CD14-positive monocyte (primary cell): ENCODE data around the gene NUP205. TPM values are rescaled to one million over a fixed set of nuclear protein-coding genes. Genes with fewer than 3 reads are reported as not detected.

Experiments used
- DNase-seq, 3 donors: peaks; one replicate each; pipeline ENCODE4 v3.0.0-alpha.2; 2011 to 2022
- H2AFZ ChIP-seq: 2 replicates; pipeline ENCODE4 v1.6.0; 2012; ENCODE audit warnings: mild to moderate bottlenecking, low read depth, low read length, inconsistent platforms; ENCODE audit not compliant: insufficient read depth, poor library complexity, severe bottlenecking
- H3K27ac ChIP-seq, 2 donors: 1 replicate in 1 of 2; 2 replicates in 1 of 2; pipeline ENCODE4 v1.5.1; 2012 to 2013; ENCODE audit warnings: low read length in 2 of 2, control low read depth in 1 of 2, inconsistent platforms in 1 of 2, low read depth in 1 of 2, mild to moderate bottlenecking in 1 of 2
- H3K27me3 ChIP-seq, 2 donors: one replicate each; pipeline versions ENCODE4 v1.6.0 to v1.6.1; 2011 to 2013; ENCODE audit warnings: low read length in 2 of 2; ENCODE audit not compliant: control insufficient read depth in 2 of 2, insufficient read depth in 2 of 2
- H3K36me3 ChIP-seq, 2 donors: replicated peaks in 1 of 2; 1 replicate in 1 of 2; 2 replicates in 1 of 2; pipeline versions ENCODE4 v1.5.1 to v1.6.1; 2012 to 2013; ENCODE audit warnings: low read length in 2 of 2, control low read depth in 1 of 2, inconsistent platforms in 1 of 2, mild to moderate bottlenecking in 1 of 2; ENCODE audit not compliant: insufficient read depth in 2 of 2, control insufficient read depth in 1 of 2
- H3K4me1 ChIP-seq, 2 donors: 1 replicate in 1 of 2; 2 replicates in 1 of 2; pipeline versions ENCODE4 v1.5.1 to v1.6.1; 2012 to 2013; ENCODE audit warnings: low read length in 2 of 2, control low read depth in 1 of 2, inconsistent platforms in 1 of 2, mild to moderate bottlenecking in 1 of 2, moderate library complexity in 1 of 2; ENCODE audit not compliant: insufficient read depth in 2 of 2, control insufficient read depth in 1 of 2
- H3K4me2 ChIP-seq: replicated peaks from 2 replicates; pipeline ENCODE3; 2012; ENCODE audit warnings: low read length, moderate library complexity, mild to moderate bottlenecking; ENCODE audit not compliant: poor library complexity, severe bottlenecking; ENCODE audit errors: extremely low read depth
- H3K4me3 ChIP-seq, 3 experiments: fragments of 200-600 bp in 1 of 3; sonication (generic) in 1 of 3; replicated peaks in 1 of 3; 1 replicate in 2 of 3; 2 replicates in 1 of 3; pipeline ENCODE4 v1.5.1; 2011 to 2013; ENCODE audit warnings: low read length in 3 of 3, mild to moderate bottlenecking in 3 of 3, control low read depth in 2 of 3, low read depth in 2 of 3, inconsistent platforms in 1 of 3, moderate library complexity in 1 of 3
- H3K79me2 ChIP-seq: 2 replicates; pipeline ENCODE4 v1.6.0; 2012; ENCODE audit warnings: mild to moderate bottlenecking, control low read depth, inconsistent platforms, low read length, moderate library complexity; ENCODE audit not compliant: insufficient read depth
- H3K9ac ChIP-seq: 2 replicates; pipeline ENCODE4 v1.6.0; 2017; ENCODE audit warnings: low read length, mild to moderate bottlenecking; ENCODE audit not compliant: insufficient read depth, poor library complexity, severe bottlenecking
- H3K9me3 ChIP-seq, 2 donors: replicated peaks in 1 of 2; 1 replicate in 1 of 2; 2 replicates in 1 of 2; pipeline versions ENCODE4 v1.5.1 to v1.6.1; 2012 to 2013; ENCODE audit warnings: low read length in 2 of 2, control low read depth in 1 of 2; ENCODE audit not compliant: control insufficient read depth in 1 of 2, insufficient read depth in 1 of 2
- H4K20me1 ChIP-seq: 2 replicates; pipeline ENCODE4 v1.6.0; 2012; ENCODE audit warnings: mild to moderate bottlenecking, low read length, control low read depth, moderate library complexity; ENCODE audit not compliant: insufficient read depth
- H3K27ac Mint-ChIP-seq, 7 donors: one replicate each; pipeline ENCODE4 v1.8.0; 2020; ENCODE audit warnings: mild to moderate bottlenecking in 7 of 7, mixed read lengths in 7 of 7, moderate library complexity in 6 of 7, inconsistent platforms in 2 of 7
- H3K27me3 Mint-ChIP-seq, 3 donors: one replicate each; pipeline ENCODE4 v1.8.0; 2021 to 2022; ENCODE audit warnings: low read depth in 3 of 3, mild to moderate bottlenecking in 3 of 3, mixed read lengths in 3 of 3, moderate library complexity in 3 of 3, inconsistent platforms in 1 of 3
- H3K36me3 Mint-ChIP-seq, 2 donors: one replicate each; pipeline ENCODE4 v1.8.0; 2020; ENCODE audit warnings: mixed read lengths in 2 of 2, inconsistent platforms in 1 of 2, mild to moderate bottlenecking in 1 of 2
- H3K4me1 Mint-ChIP-seq: one replicate; pipeline ENCODE4 v1.8.0; 2020; ENCODE audit warnings: mild to moderate bottlenecking, mixed read lengths
- H3K4me3 Mint-ChIP-seq, 2 donors: one replicate each; pipeline ENCODE4 v1.8.0; 2020; ENCODE audit warnings: mild to moderate bottlenecking in 2 of 2, mixed read lengths in 2 of 2, moderate library complexity in 1 of 2
- H3K9me3 Mint-ChIP-seq, 7 donors: one replicate each; pipeline ENCODE4 v1.8.0; 2020 to 2022; ENCODE audit warnings: mixed read lengths in 7 of 7, mild to moderate bottlenecking in 6 of 7, moderate library complexity in 6 of 7, inconsistent platforms in 2 of 7
- CTCF ChIP-seq: fragments of 200-600 bp; IDR thresholded peaks from one replicate; pipeline ENCODE4 v1.8.0; 2022; ENCODE audit warnings: antibody characterized with exemption, mild to moderate bottlenecking
- WGBS: methylation state at CpG from one replicate; pipeline ENCODE4 v1.1.5; 2013; ENCODE audit warnings: missing lambda C conversion rate; ENCODE audit not compliant: insufficient coverage; 5-methylcytosine and 5-hydroxymethylcytosine counted together
- intact Hi-C, 2 donors: fragments of 100-400 bp; cut with micrococcal nuclease; formaldehyde crosslinking; loops; one replicate each; pipeline versions ENCODE4 v1.15.0 to v1.15.1; 2023
- polyA plus RNA-seq, 3 donors: library from polyadenylated mRNA; depleted of rRNA in 1 of 3; unstranded in 2 of 3; stranded (reverse) in 1 of 3; fragments of 300-500 nt in 2 of 3; fragments of >200 nt in 1 of 3; fragmentation: Illumina TruSeq in 2 of 3; gene quantifications; 1 replicate in 2 of 3; 2 replicates in 1 of 3; pipeline ENCODE4 v1.2.3, GENCODE V29; 2012 to 2021

NUP205 gene
- polyA plus RNA-seq, 3 donors, result 10.9 to 15.2 (median 13.7) TPM

- Mint-ChIP-seq H3K9me3 (peaks cover 0 to 2% (median 0%) of the 10 kb centered on the region in 7 donors), H3K27ac (peak overlapping the region; percentile 21 to 86 (median 67)), H3K27me3 (peaks cover 0 to 3% (median 0%) of the 10 kb centered on the region in 3 donors), H3K4me1 (peaks cover 26% of the 10 kb centered on the region), H3K36me3 (no peaks in the 10 kb centered on the region), H3K4me3 (peak overlapping the region in 1 of 2 donors; percentile 35)
- TF ChIP-seq CTCF, result no peak
- no CpG with 5 or more reads among the region's 1 CpG for WGBS
- no peaks in the 10 kb centered on the region for H3K9me3 ChIP-seq
- no peaks in the 10 kb centered on the region for H3K36me3 ChIP-seq
- peak overlapping the region; percentile 57 for H2AFZ ChIP-seq
- H4K20me1 ChIP-seq, result no peaks in the 10 kb centered on the region
- H3K27ac ChIP-seq, result peak overlapping the region in 1 of 2 donors; percentile 71
- H3K4me3 ChIP-seq, result peak overlapping the region in 1 of 3 experiments; percentile 52
- intact Hi-C loops, result no loop called here
- no peak overlapping the region for H3K9ac ChIP-seq
- no peaks in the 10 kb centered on the region for H3K79me2 ChIP-seq
- peaks cover 20 to 25% of the 10 kb centered on the region in 2 donors for H3K4me1 ChIP-seq
- no peak for DNase-seq
- no peaks in the 10 kb centered on the region for H3K27me3 ChIP-seq
- peak overlapping the region; percentile 48 for H3K4me2 ChIP-seq
These were observed 20.3 kb upstream of the NUP205 start for GRCh38 chr7:135537453-135537852.

GRCh38 chr7:135537905-135538304 lies 19.8 kb upstream of the NUP205 start:
- Histone ChIP-seq H3K4me1 (peaks cover 20 to 25% of the 10 kb centered on the region in 2 donors), H4K20me1 (no peaks in the 10 kb centered on the region), H2AFZ (peak overlapping the region; percentile 57), H3K9me3 (no peaks in the 10 kb centered on the region), H3K36me3 (no peaks in the 10 kb centered on the region), H3K4me2 (peak overlapping the region; percentile 48), H3K9ac (no peak overlapping the region), H3K27me3 (no peaks in the 10 kb centered on the region), H3K79me2 (no peaks in the 10 kb centered on the region), H3K27ac (peak overlapping the region in 1 of 2 donors; percentile 71), H3K4me3 (peak overlapping the region in 1 of 3 experiments; percentile 52)
- peak; percentile 41 to 64 (median 54) for DNase-seq
- Mint-ChIP-seq H3K27ac (peak overlapping the region; percentile 21 to 86 (median 67)), H3K4me1 (peaks cover 26% of the 10 kb centered on the region), H3K4me3 (peak overlapping the region in 1 of 2 donors; percentile 35), H3K9me3 (peaks cover 0 to 2% (median 0%) of the 10 kb centered on the region in 7 donors), H3K36me3 (no peaks in the 10 kb centered on the region), H3K27me3 (peaks cover 0 to 3% (median 1%) of the 10 kb centered on the region in 3 donors)
- intact Hi-C loops, result no loop called here
- TF ChIP-seq CTCF, result no peak
